CD4-positive, alpha-beta T cell treated with Interleukin-2 at 100 ng/mL for 4 hours (primary cell): ENCODE data around the gene ASPSCR1.
A peak's percentile ranks its signal among the peaks of the same experiment; 100 is the strongest.

Experiments
- DNase-seq: peaks from one replicate; pipeline ENCODE4 v3.0.0-alpha.2; 2020; ENCODE audit warnings: low spot score

Gene ASPSCR1

GRCh38 chr17:82039695-82040299 is 62.4 kb downstream of the ASPSCR1 start:
- no peak for DNase-seq

- no peak for DNase-seq
Measured at GRCh38 chr17:82041144-82041814, 63.9 kb downstream of the ASPSCR1 start.

GRCh38 chr17:82042649-82043048 is 65.2 kb downstream of the ASPSCR1 start:
- DNase-seq: no peak

- DNase-seq: no peak
Measured at GRCh38 chr17:82043507-82043906, 66.1 kb downstream of the ASPSCR1 start.

- DNase-seq: no peak
Measured at GRCh38 chr17:82045936-82046484, 68.6 kb downstream of the ASPSCR1 start.

- DNase-seq: no peak
Measured at GRCh38 chr17:82046903-82047302, 69.5 kb downstream of the ASPSCR1 start.

GRCh38 chr17:82047379-82047778 is 70.0 kb downstream of the ASPSCR1 start:
- no peak for DNase-seq

GRCh38 chr17:82047914-82048570 is 70.6 kb downstream of the ASPSCR1 start:
- no peak for DNase-seq

GRCh38 chr17:82048571-82048971 is 71.1 kb downstream of the ASPSCR1 start:
- no peak for DNase-seq

- no peak for DNase-seq
Measured at GRCh38 chr17:82049106-82049505, 71.7 kb downstream of the ASPSCR1 start.

- DNase-seq: no peak
Measured at GRCh38 chr17:82049521-82049971, 72.1 kb downstream of the ASPSCR1 start.

GRCh38 chr17:82050152-82050760 is 72.8 kb downstream of the ASPSCR1 start:
- no peak for DNase-seq

GRCh38 chr17:82050761-82051641 is 73.6 kb downstream of the ASPSCR1 start:
- no peak for DNase-seq

- DNase-seq: peak; percentile 75
Measured at GRCh38 chr17:82051776-82052637, 74.6 kb downstream of the ASPSCR1 start, which contains the start of the genes GPS1 and RFNG. Gene GPS1, plus strand, starts transcription at chr17:82051898. Its CDS starts 34 bp downstream, at chr17:82051932. Gene RFNG, minus strand, starts transcription at chr17:82051811. Its CDS starts 45 bp downstream, at chr17:82051766.

GRCh38 chr17:82052638-82053059 is 75.2 kb downstream of the ASPSCR1 start:
- no peak for DNase-seq

- no peak for DNase-seq
Measured at GRCh38 chr17:82053130-82053529, 75.7 kb downstream of the ASPSCR1 start.

GRCh38 chr17:82053556-82054263 is 76.3 kb downstream of the ASPSCR1 start:
- DNase-seq: no peak

- DNase-seq: no peak
Measured at GRCh38 chr17:82054351-82055022, 77.1 kb downstream of the ASPSCR1 start.
